Effector memory CD4-positive, alpha-beta T cell (primary cell): ENCODE data around the gene TMEM63B.

ENCODE experiments used
- DNase-seq, 3 donors: peaks; one replicate each; pipeline ENCODE4 v3.0.0-alpha.2; 2020
- H3K27ac ChIP-seq: 2 replicates; pipeline ENCODE4 v1.7.0; 2013; ENCODE audit warnings: mild to moderate bottlenecking, low read length, moderate library complexity; ENCODE audit not compliant: insufficient read depth, poor library complexity, severe bottlenecking
- H3K27me3 ChIP-seq: replicated peaks from 2 replicates; pipeline ENCODE4 v1.7.0; 2013; ENCODE audit warnings: mild to moderate bottlenecking, low read length; ENCODE audit not compliant: insufficient read depth, control insufficient read depth, poor library complexity, severe bottlenecking
- H3K36me3 ChIP-seq: 2 replicates; pipeline ENCODE4 v1.7.0; 2013; ENCODE audit warnings: mild to moderate bottlenecking, low read length, moderate library complexity; ENCODE audit not compliant: control insufficient read depth, insufficient read depth
- H3K4me1 ChIP-seq: 2 replicates; pipeline ENCODE4 v1.7.0; 2013; ENCODE audit warnings: low read length, mild to moderate bottlenecking; ENCODE audit not compliant: control insufficient read depth, insufficient read depth, poor library complexity, severe bottlenecking
- H3K4me3 ChIP-seq: 2 replicates; pipeline ENCODE4 v1.7.0; 2013; ENCODE audit warnings: low read length, low read depth, mild to moderate bottlenecking; ENCODE audit not compliant: insufficient read depth, poor library complexity, severe bottlenecking
- H3K9me3 ChIP-seq: 2 replicates; pipeline ENCODE4 v1.7.0; 2013; ENCODE audit warnings: mild to moderate bottlenecking, low read length, moderate library complexity; ENCODE audit not compliant: control insufficient read depth

Gene TMEM63B

GRCh38 chr6:44105993-44106740, 21.2 kb upstream of the TMEM63B start:
- no peak overlapping the region for H3K4me3 ChIP-seq
- H3K4me1 ChIP-seq, result no peaks in the 10 kb centered on the region
- H3K9me3 ChIP-seq, result no peaks in the 10 kb centered on the region
- H3K36me3 ChIP-seq, result peaks cover 23% of the 10 kb centered on the region
- DNase-seq, result no peak
- no peaks in the 10 kb centered on the region for H3K27me3 ChIP-seq
- no peak overlapping the region for H3K27ac ChIP-seq

DNA sequence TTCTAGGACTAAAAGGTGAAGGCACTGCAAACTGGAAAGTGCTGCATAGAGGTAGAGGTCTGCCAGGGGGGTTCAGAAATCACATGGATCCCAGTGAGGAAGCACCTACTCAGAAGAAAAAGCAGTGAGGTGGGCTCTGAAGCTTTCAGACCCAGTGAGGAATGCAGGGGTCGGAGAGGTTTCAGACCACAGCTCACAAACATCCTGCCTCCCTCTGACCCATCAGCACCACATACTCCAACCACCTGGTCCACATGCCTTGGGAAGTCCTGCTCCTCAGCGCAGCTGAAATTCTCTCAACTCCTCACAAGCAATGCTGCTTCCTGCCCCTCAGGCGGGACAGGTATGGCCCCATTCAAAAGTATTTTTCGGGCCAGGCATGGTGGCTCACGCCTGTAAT, 20.3 kb upstream of the TMEM63B start:
- no peaks in the 10 kb centered on the region for H3K4me1 ChIP-seq
- H3K36me3 ChIP-seq, result peaks cover 32% of the 10 kb centered on the region
- DNase-seq, result no peak
- no peak overlapping the region for H3K27ac ChIP-seq
- no peak overlapping the region for H3K4me3 ChIP-seq
- no peaks in the 10 kb centered on the region for H3K27me3 ChIP-seq
- no peaks in the 10 kb centered on the region for H3K9me3 ChIP-seq

DNA sequence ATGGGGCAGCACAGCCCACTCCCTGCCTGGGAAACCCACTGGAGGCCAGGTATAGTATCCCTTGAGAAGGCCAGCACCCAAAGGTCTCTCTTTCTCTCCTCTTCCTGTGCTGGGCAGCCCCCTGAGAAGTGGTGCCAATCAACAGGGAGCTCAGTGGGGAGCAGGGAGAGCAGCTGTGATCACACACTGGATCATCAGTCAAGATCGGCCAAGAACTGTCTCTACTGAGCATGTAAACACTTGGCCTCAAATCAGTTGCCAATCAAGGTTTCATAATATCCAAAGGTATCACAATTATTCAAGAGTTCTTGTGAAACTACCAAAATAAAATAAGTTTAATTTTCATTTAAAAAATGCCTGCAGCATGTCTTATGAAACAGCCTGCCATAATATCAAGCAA, 18.9 kb upstream of the TMEM63B start:
- Histone ChIP-seq H3K4me3 (no peak overlapping the region), H3K36me3 (peaks cover 46% of the 10 kb centered on the region), H3K27me3 (no peaks in the 10 kb centered on the region), H3K4me1 (no peaks in the 10 kb centered on the region), H3K9me3 (no peaks in the 10 kb centered on the region), H3K27ac (no peak overlapping the region)
- DNase-seq, result no peak

GRCh38 chr6:44109212-44109611, 18.1 kb upstream of the TMEM63B start:
- Histone ChIP-seq H3K4me3 (no peak overlapping the region), H3K9me3 (no peaks in the 10 kb centered on the region), H3K36me3 (peaks cover 49% of the 10 kb centered on the region), H3K27ac (no peak overlapping the region), H3K27me3 (no peaks in the 10 kb centered on the region), H3K4me1 (no peaks in the 10 kb centered on the region)
- DNase-seq, result no peak

- no peak overlapping the region for H3K4me3 ChIP-seq
- H3K4me1 ChIP-seq, result no peaks in the 10 kb centered on the region
- H3K27me3 ChIP-seq, result no peaks in the 10 kb centered on the region
- no peaks in the 10 kb centered on the region for H3K9me3 ChIP-seq
- peaks cover 53% of the 10 kb centered on the region for H3K36me3 ChIP-seq
- no peak for DNase-seq
- no peak overlapping the region for H3K27ac ChIP-seq
Observed at GRCh38 chr6:44110005-44110676, 17.2 kb upstream of the TMEM63B start.

- Histone ChIP-seq H3K27ac (no peak overlapping the region), H3K4me1 (no peaks in the 10 kb centered on the region), H3K4me3 (no peak overlapping the region), H3K27me3 (no peaks in the 10 kb centered on the region), H3K36me3 (peaks cover 56% of the 10 kb centered on the region), H3K9me3 (no peaks in the 10 kb centered on the region)
- no peak for DNase-seq
Observed at GRCh38 chr6:44110966-44111365, 16.4 kb upstream of the TMEM63B start.

DNA sequence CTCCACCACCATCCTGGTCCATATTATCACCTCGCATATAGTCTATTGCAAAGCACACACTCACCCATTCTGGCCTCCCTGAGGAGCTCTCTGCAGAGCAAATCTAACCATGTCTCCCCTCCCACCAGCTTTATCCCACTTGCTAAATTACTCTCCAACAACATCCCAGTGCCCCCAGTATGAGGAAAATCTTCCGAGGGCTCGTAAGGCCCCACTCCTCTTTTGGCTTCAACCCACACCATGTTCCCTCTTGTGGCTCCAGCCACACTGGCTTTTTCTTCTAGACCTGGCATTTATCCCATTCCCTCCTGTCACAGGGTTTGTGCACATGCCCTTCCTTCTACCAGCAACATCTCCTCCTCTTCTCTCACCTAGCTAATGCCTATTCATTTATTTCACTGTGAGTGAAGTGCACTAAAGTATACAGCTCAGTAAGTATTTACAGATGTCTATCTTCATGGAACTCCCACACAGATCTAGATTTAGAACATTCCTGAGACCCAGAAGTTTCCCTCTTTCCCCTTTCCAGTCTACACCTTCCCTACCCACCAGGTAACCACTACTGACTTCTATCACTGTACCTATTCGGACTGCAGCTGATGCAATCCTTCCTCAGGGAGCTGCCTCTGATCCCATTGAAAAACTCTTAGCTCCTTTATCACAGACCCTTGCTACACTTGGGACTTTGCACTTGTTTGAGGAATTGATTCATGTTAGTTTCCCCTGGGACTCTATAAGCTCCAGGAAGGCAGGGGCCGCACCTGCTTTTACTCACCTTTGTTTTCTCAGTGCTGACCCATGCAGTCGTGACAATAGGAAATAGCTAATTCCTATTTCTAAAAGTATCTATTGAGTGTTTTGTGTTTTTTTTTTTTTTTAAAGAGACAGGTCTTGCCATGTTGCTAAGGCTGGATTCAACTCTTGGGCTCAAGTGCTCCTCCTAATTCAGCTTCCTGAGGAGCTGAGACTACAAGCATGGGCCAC, 15.6 kb upstream of the TMEM63B start:
- Histone ChIP-seq H3K9me3 (no peaks in the 10 kb centered on the region), H3K27me3 (no peaks in the 10 kb centered on the region), H3K27ac (no peak overlapping the region), H3K36me3 (peaks cover 56% of the 10 kb centered on the region), H3K4me1 (peaks cover 3% of the 10 kb centered on the region), H3K4me3 (no peak overlapping the region)
- DNase-seq, result no peak

DNA sequence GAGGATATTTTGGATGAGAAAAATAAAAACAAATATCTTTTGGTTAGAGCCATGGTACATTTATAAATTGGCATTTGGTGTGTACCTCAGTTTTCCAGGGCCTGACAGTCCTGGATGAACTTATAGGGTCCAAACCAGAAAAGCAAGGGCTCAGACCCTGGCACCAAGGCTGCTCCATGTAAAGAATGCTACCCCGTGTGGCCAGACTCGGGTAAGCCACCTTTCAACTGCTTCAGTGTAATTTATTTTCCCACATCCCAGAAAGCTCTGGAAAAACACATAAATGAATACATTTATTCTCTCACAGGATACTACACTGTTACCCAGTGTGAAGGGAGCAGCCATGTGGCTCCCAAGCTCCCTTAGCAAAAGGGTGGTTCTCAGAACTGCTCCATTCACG, 13.9 kb upstream of the TMEM63B start:
- Histone ChIP-seq H3K27ac (no peak overlapping the region), H3K36me3 (peaks cover 56% of the 10 kb centered on the region), H3K27me3 (no peaks in the 10 kb centered on the region), H3K4me1 (peaks cover 8% of the 10 kb centered on the region), H3K4me3 (no peak overlapping the region), H3K9me3 (no peaks in the 10 kb centered on the region)
- DNase-seq, result no peak

- no peak for DNase-seq
- H3K9me3 ChIP-seq, result no peaks in the 10 kb centered on the region
- peaks cover 8% of the 10 kb centered on the region for H3K4me1 ChIP-seq
- H3K27ac ChIP-seq, result no peak overlapping the region
- peaks cover 40% of the 10 kb centered on the region for H3K36me3 ChIP-seq
- H3K4me3 ChIP-seq, result no peak overlapping the region
- H3K27me3 ChIP-seq, result no peaks in the 10 kb centered on the region
Observed at GRCh38 chr6:44115866-44116265, 11.5 kb upstream of the TMEM63B start.
